Endothelial cell of umbilical vein (primary cell): Measurements from ENCODE around the gene CPXM2. TPM values are rescaled to one million over a fixed set of nuclear protein-coding genes. Genes with fewer than 3 reads are reported as not detected.

ENCODE experiments used
- BruUV-seq: library from RNA; stranded (reverse); fragments of 400-500 nt; replicated peaks from 2 replicates; lab custom pipeline; 2021; lab: Mats Ljungman, UMichigan
- CTCF ChIA-PET: fragments of 300-600, 350-600 bp; sonication (Branson Sonifier 250); formaldehyde crosslinking; loops from one replicate; lab custom pipeline; 2021; ENCODE audit warnings: antibody characterized with exemption, inconsistent platforms; lab: Charles Lee
- POLR2A ChIA-PET: fragments of 300-600, 350-600 bp; sonication (Branson Sonifier 250); formaldehyde crosslinking; loops from one replicate; lab custom pipeline; 2021; ENCODE audit warnings: antibody characterized with exemption, inconsistent platforms; lab: Charles Lee
- DNase-seq: peaks from one replicate; pipeline ENCODE4 v3.0.0-alpha.2; 2011; ENCODE audit warnings: low read depth, low spot score
- FAIRE-seq: peaks from 2 replicates; lab custom pipeline; 2011; peaks lifted over from hg19 to GRCh38; lab: Jason Lieb, UNC
- H2AFZ ChIP-seq: 2 replicates; pipeline ENCODE4 v1.6.0; 2012; ENCODE audit warnings: low read depth, low read length, control low read depth, inconsistent platforms
- H3K27ac ChIP-seq: 2 replicates; pipeline ENCODE4 v1.5.1; 2011; ENCODE audit warnings: low read depth, mild to moderate bottlenecking, control low read depth, low read length, moderate library complexity; ENCODE audit not compliant: insufficient read depth
- H3K27me3 ChIP-seq, 2 experiments: 2 replicates each; pipeline versions ENCODE4 v1.6.0 to v1.6.1; 2011; ENCODE audit warnings: low read length in 2 of 2, mixed read lengths in 1 of 2; ENCODE audit not compliant: control insufficient read depth in 2 of 2, insufficient read depth in 2 of 2
- H3K36me3 ChIP-seq, 2 experiments: 2 replicates in 1 of 2; 3 replicates in 1 of 2; pipeline ENCODE4 v1.5.1; 2011; ENCODE audit warnings: low read length in 2 of 2, mild to moderate bottlenecking in 1 of 2, moderate library complexity in 1 of 2; ENCODE audit not compliant: control insufficient read depth in 2 of 2, insufficient read depth in 2 of 2; ENCODE audit errors: extremely low read depth in 1 of 2
- H3K4me1 ChIP-seq: 3 replicates; pipeline ENCODE4 v1.5.1; 2011; ENCODE audit warnings: mild to moderate bottlenecking, low read length; ENCODE audit not compliant: control insufficient read depth, insufficient read depth; ENCODE audit errors: extremely low read depth
- H3K4me2 ChIP-seq: 2 replicates; pipeline ENCODE4 v1.6.1; 2011; ENCODE audit warnings: low read length, control low read depth, mixed read lengths; ENCODE audit not compliant: insufficient read depth
- H3K4me3 ChIP-seq, 3 experiments: fragments of 200-600 bp in 1 of 3; sonication (generic), shearing (Covaris generic) in 1 of 3; replicated peaks in 1 of 3; 2 replicates each; pipeline ENCODE4 v1.5.1; 2011 to 2016; ENCODE audit warnings: control low read depth in 3 of 3, low read length in 3 of 3, mild to moderate bottlenecking in 2 of 3, inconsistent platforms in 1 of 3, low read depth in 1 of 3, moderate library complexity in 1 of 3; ENCODE audit not compliant: insufficient read depth in 1 of 3
- H3K79me2 ChIP-seq: 2 replicates; pipeline ENCODE4 v1.6.0; 2012; ENCODE audit warnings: low read length, inconsistent platforms; ENCODE audit not compliant: control insufficient read depth, insufficient read depth
- H3K9ac ChIP-seq: replicated peaks from 2 replicates; pipeline ENCODE3; 2011; ENCODE audit warnings: low read length, control low read depth; ENCODE audit not compliant: insufficient read depth; ENCODE audit errors: extremely low read depth
- H3K9me1 ChIP-seq: replicated peaks from 3 replicates; pipeline ENCODE4 v1.6.0; 2011; ENCODE audit warnings: mild to moderate bottlenecking, low read length; ENCODE audit not compliant: control insufficient read depth, insufficient read depth; ENCODE audit errors: extremely low read depth
- H3K9me3 ChIP-seq: replicated peaks from 2 replicates; pipeline ENCODE4 v1.5.1; 2012; ENCODE audit warnings: low read length, inconsistent platforms; ENCODE audit not compliant: control insufficient read depth, insufficient read depth
- H4K20me1 ChIP-seq: replicated peaks from 2 replicates; pipeline ENCODE3; 2011; ENCODE audit warnings: mild to moderate bottlenecking, low read length; ENCODE audit not compliant: control insufficient read depth, insufficient read depth; ENCODE audit errors: extremely low read depth
- CTCF ChIP-seq, 2 donors: IDR thresholded peaks; 1 replicate in 1 of 2; 2 replicates in 1 of 2; pipeline ENCODE4 v1.5.1; 2011; ENCODE audit warnings: low read length in 2 of 2, mild to moderate bottlenecking in 2 of 2, moderate library complexity in 2 of 2, control low read depth in 1 of 2, inconsistent platforms in 1 of 2, low read depth in 1 of 2; ENCODE audit not compliant: insufficient read depth in 1 of 2; ENCODE audit errors: extremely low read depth in 1 of 2
- EZH2 ChIP-seq: IDR thresholded peaks from 2 replicates; pipeline ENCODE4 v1.6.1; 2012; ENCODE audit warnings: borderline replicate concordance, low read depth, mild to moderate bottlenecking, moderate library complexity, low read length, inconsistent platforms; ENCODE audit not compliant: severe bottlenecking
- FOS ChIP-seq: IDR thresholded peaks from 2 replicates; pipeline ENCODE4 v1.6.1; 2011; ENCODE audit warnings: mild to moderate bottlenecking, low read length, moderate library complexity, borderline replicate concordance; ENCODE audit not compliant: insufficient read depth
- GATA2 ChIP-seq: IDR thresholded peaks from 2 replicates; pipeline ENCODE4 v1.7.0; 2011; ENCODE audit warnings: low read depth, mild to moderate bottlenecking, moderate library complexity, mixed read lengths, low read length; ENCODE audit not compliant: insufficient read length, insufficient read depth
- JUN ChIP-seq: IDR thresholded peaks from 2 replicates; pipeline ENCODE4 v1.6.1; 2011; ENCODE audit warnings: borderline replicate concordance, low read depth; ENCODE audit not compliant: insufficient read length, insufficient read depth
- MAX ChIP-seq: IDR thresholded peaks from 2 replicates; pipeline ENCODE4 v1.6.1; 2011; ENCODE audit not compliant: insufficient read depth, insufficient read length
- MYC ChIP-seq: IDR thresholded peaks from one replicate; pipeline ENCODE4 v1.6.1; 2011; ENCODE audit warnings: mild to moderate bottlenecking, low read depth, low read length
- POLR2A ChIP-seq: IDR thresholded peaks from 2 replicates; pipeline ENCODE4 v1.6.1; 2012; ENCODE audit warnings: low read depth, mild to moderate bottlenecking, control low read depth, low read length
- POLR2AphosphoS5 ChIP-seq: IDR thresholded peaks from 2 replicates; pipeline ENCODE4 v1.6.1; 2012; ENCODE audit warnings: low read depth, mild to moderate bottlenecking, control low read depth, low read length, moderate library complexity; ENCODE audit not compliant: insufficient read depth
- dilution Hi-C: fragments of 300-500 bp; cut with MboI; formaldehyde crosslinking; loops from one replicate; pipeline ENCODE4 v1.15.0; 2019; ENCODE audit warnings: low sequenced_read_pairs; ENCODE audit not compliant: extremely low pct_ligation_motif_present
- intact Hi-C: fragments of 100-400 bp; cut with micrococcal nuclease; formaldehyde crosslinking; loops from one replicate; pipeline ENCODE4 v1.10.0; 2022
- polyA plus RNA-seq, 4 experiments: library from polyadenylated mRNA; depleted of rRNA in 3 of 4; stranded (reverse) in 3 of 4; unstranded in 1 of 4; fragments of >200 nt; gene quantifications; 2 replicates each; pipeline versions ENCODE4 v1.2.1 to v1.2.3, GENCODE V29; 2011 to 2012; ENCODE audit warnings: missing spikeins in 1 of 4
- total RNA-seq: library from RNA; stranded (reverse); gene quantifications from 2 replicates; pipeline ENCODE4 v1.2.3, GENCODE V29; 2021

CPXM2 gene
- total and polyA plus RNA-seq, 2 donors (not counting 3 experiments of a cell fraction or from before 2014, with no cell fraction given): 1.8 to 2.7 TPM

- Histone ChIP-seq H3K4me1 (no peaks in the 10 kb centered on the region), H4K20me1 (no peaks in the 10 kb centered on the region), H3K27ac (no peak overlapping the region), H3K4me2 (no peak overlapping the region), H3K27me3 (no peaks in the 10 kb centered on the region), H3K9ac (no peak overlapping the region), H2AFZ (no peak overlapping the region), H3K36me3 (no peaks in the 10 kb centered on the region), H3K9me3 (no peaks in the 10 kb centered on the region), H3K79me2 (no peaks in the 10 kb centered on the region), H3K4me3 (no peak overlapping the region), H3K9me1 (no peaks in the 10 kb centered on the region)
- dilution Hi-C loops: no loop called here
- ChIA-PET CTCF (no interaction called here), POLR2A (no interaction called here)
- intact Hi-C loops: no loop called here
- DNase-seq (no peak), FAIRE-seq (no peak)
- no TSS peak for BruUV-seq
- no peak for TF ChIP-seq EZH2
- TF ChIP-seq POLR2A: no peak
- no peak for TF ChIP-seq MYC
- no peak for TF ChIP-seq GATA2
- TF ChIP-seq FOS: no peak
- TF ChIP-seq MAX: no peak
- no peak for TF ChIP-seq CTCF (IDR thresholded peaks at IDR 0.05; ENCODE audit: extremely low read depth in 1 of 2, insufficient read depth in 1 of 2, low read depth in 1 of 2, low read length in 2 of 2)
- no peak for TF ChIP-seq POLR2AphosphoS5
- TF ChIP-seq JUN: no peak
Observed at GRCh38 chr10:123724747-123725146, 166.9 kb downstream of the CPXM2 start.
